ENCODE measurements around the gene PDE4B. TPM values are rescaled to one million over a fixed set of nuclear protein-coding genes. Genes with fewer than 3 reads are reported as not detected.
A peak's percentile ranks its signal among the peaks of the same experiment; 100 is the strongest.

PDE4B gene
- total RNA-seq, 2 donors from 2014 or later: 2.0 to 5.7 TPM

DNA sequence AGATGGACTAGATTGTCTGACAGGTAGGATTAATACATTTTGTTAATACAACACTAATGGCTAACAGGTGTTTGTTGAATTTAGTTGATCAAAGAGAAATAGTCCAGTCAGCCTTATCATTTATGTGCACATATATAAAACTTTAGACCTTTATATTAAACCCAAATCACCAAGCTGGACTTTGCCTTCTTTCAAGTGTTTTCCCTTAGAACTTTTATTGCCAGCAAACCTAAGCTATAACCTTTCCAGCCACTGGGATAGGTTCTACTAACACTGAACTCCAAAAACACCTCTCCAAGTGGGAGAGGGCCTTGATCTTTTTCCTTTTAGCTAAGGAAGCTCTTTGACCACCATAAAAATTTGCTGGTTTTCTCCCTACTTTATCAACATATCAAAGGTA lies 345.9 kb downstream of the PDE4B start:
- Histone ChIP-seq H3K27me3 (no peaks in the 10 kb centered on the region), H3K27ac (peak overlapping the region; percentile 53), H3K9ac (ENCODE audit: low read depth in 2 of 2, low read length in 2 of 2) (no peak overlapping the region), H3K4me1 (no peaks in the 10 kb centered on the region), H3K9me3 (no peaks in the 10 kb centered on the region), H3K36me3 (no peaks in the 10 kb centered on the region), H3K4me3 (no peak overlapping the region)
- no peak for DNase-seq
- TF ChIP-seq, protein P1, sequence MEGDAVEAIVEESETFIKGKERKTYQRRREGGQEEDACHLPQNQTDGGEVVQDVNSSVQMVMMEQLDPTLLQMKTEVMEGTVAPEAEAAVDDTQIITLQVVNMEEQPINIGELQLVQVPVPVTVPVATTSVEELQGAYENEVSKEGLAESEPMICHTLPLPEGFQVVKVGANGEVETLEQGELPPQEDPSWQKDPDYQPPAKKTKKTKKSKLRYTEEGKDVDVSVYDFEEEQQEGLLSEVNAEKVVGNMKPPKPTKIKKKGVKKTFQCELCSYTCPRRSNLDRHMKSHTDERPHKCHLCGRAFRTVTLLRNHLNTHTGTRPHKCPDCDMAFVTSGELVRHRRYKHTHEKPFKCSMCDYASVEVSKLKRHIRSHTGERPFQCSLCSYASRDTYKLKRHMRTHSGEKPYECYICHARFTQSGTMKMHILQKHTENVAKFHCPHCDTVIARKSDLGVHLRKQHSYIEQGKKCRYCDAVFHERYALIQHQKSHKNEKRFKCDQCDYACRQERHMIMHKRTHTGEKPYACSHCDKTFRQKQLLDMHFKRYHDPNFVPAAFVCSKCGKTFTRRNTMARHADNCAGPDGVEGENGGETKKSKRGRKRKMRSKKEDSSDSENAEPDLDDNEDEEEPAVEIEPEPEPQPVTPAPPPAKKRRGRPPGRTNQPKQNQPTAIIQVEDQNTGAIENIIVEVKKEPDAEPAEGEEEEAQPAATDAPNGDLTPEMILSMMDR (IDR thresholded peaks at IDR 0.05): no peak
- intact Hi-C loops (cut with DNase I): no loop called here

DNA sequence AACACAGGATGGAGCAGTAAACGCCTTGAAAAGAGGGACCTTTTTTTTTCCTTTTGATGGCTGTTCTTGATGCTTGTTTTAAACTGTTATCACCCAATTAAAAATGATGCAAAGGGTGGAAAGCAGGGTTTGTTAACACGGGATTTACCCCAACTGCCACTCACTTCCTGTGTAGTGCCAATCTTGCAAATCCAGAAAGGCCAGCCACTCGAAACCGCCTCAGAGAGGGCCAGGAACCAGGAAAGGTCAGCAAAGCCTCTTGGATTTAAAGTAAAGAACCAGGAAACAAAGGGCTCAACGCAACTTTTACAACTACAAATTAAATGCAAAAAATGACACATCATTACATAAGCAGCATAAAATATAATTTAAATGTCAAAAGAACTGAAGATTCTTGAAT lies 347.4 kb downstream of the PDE4B start:
- Histone ChIP-seq H3K9me3 (no peaks in the 10 kb centered on the region), H3K4me3 (no peak overlapping the region), H3K4me1 (no peaks in the 10 kb centered on the region), H3K27ac (peak overlapping the region; percentile 43), H3K36me3 (no peaks in the 10 kb centered on the region), H3K9ac (ENCODE audit: low read depth in 2 of 2, low read length in 2 of 2) (no peak overlapping the region), H3K27me3 (no peaks in the 10 kb centered on the region)
- intact Hi-C loops (cut with DNase I): no loop called here
- TF ChIP-seq, protein P1 (IDR thresholded peaks at IDR 0.05): no peak
- DNase-seq: peak; percentile 72

DNA sequence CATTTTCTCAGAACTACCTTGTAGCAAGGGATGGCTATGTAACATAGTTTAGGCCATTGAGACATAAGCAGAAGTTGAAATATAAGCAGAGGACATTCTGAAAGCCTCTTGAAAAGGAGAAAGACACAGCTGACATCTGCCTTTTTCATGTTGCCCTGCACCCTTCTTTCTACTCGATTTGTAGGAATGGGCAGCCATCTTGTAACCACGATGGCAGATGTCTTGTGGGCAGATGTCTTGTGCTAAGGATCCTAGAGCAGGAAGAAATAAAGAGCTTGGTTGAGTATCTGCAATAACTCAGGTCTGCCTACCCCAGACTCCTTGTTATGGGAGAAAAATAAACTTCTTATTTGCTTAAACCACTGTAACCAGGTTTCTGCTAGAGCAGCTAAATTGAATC lies 351.0 kb downstream of the PDE4B start:
- H3K4me1 ChIP-seq: no peaks in the 10 kb centered on the region
- no peak overlapping the region for H3K4me3 ChIP-seq
- intact Hi-C loops (cut with DNase I): no loop called here
- H3K27me3 ChIP-seq: no peaks in the 10 kb centered on the region
- H3K27ac ChIP-seq: no peak overlapping the region
- H3K9ac ChIP-seq (ENCODE audit: low read depth in 2 of 2, low read length in 2 of 2): no peak overlapping the region
- TF ChIP-seq, protein P1 (IDR thresholded peaks at IDR 0.05): no peak
- DNase-seq: no peak
- no peaks in the 10 kb centered on the region for H3K36me3 ChIP-seq
- no peaks in the 10 kb centered on the region for H3K9me3 ChIP-seq

DNA sequence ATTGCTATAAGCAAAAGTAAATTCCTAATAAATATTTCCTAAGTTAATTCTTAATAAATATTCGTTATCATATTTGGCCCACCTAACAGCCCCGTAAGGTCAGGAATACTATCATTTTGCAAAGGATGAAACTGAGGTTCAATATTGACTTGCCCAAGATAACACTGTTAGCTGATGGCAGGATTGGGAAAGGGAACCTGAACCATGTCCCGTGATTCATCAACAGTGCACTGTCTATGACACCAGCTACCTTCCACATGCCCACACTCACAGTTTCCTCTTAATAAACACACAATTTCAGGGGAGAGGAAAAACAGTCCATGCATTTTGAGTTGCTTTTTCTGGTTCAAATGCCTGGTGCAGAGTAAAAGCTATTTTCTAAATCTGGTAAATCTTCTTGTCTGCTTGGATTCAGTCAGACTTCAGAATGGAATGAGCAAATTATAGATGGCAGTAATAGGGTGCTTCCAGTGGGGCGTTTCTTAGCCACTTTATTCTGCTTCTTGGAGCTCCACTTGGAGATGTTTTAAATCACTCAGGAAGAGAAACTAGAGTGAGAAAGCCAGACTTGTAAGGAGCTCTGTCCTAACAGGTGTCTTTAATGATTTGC lies 354.6 kb downstream of the PDE4B start:
- Histone ChIP-seq H3K36me3 (no peaks in the 10 kb centered on the region), H3K4me3 (no peak overlapping the region), H3K27ac (no peak overlapping the region), H3K9me3 (no peaks in the 10 kb centered on the region), H3K27me3 (no peaks in the 10 kb centered on the region), H3K9ac (ENCODE audit: low read depth in 2 of 2, low read length in 2 of 2) (no peak overlapping the region), H3K4me1 (no peaks in the 10 kb centered on the region)
- intact Hi-C loops (cut with DNase I): no loop called here
- no peak for DNase-seq
- TF ChIP-seq, protein P1 (IDR thresholded peaks at IDR 0.05): no peak

DNA sequence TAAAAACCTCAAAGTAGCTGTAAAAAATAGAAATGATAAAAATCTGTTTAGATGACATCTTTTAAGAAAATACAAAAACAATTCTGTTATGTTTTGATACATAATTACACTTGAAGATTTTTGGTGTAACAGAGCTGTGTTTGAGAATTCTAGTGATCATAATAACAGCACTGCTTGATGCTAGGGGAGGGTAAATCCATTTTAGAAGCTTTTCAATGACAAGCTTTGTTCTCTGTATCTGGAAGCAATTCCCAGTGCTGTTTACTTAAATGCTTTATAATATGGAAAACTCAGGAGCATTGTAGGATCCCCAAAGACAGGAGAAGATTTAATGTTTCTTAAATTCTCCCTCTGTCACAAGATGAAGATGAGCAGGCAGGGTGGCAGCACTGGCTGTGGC lies 359.3 kb downstream of the PDE4B start:
- H3K27me3 ChIP-seq: no peaks in the 10 kb centered on the region
- no peak overlapping the region for H3K27ac ChIP-seq

More for the DNA sequence above, 359.3 kb downstream of the PDE4B start:
- Histone ChIP-seq H3K4me1 (no peaks in the 10 kb centered on the region), H3K4me3 (no peak overlapping the region), H3K9me3 (no peaks in the 10 kb centered on the region), H3K9ac (ENCODE audit: low read depth in 2 of 2, low read length in 2 of 2) (no peak overlapping the region), H3K36me3 (no peaks in the 10 kb centered on the region)
- DNase-seq: no peak
- TF ChIP-seq, protein P1 (IDR thresholded peaks at IDR 0.05): no peak
- intact Hi-C loops (cut with DNase I): no loop called here

Data from colonic mucosa (tissue), 4 donors.